Measurements from ENCODE around the gene UGT1A3.

- no peak for TF ChIP-seq CTCF (IDR thresholded peaks at IDR 0.05)
- TF ChIP-seq POLR2A (IDR thresholded peaks at IDR 0.05), result no peak
Measured at GRCh38 chr2:233772583-233772982, 43.7 kb downstream of the UGT1A3 start.

Data from heart left ventricle (tissue), 13 donors.